ENCODE results near the gene SLC40A1. TPM values are rescaled to one million over a fixed set of nuclear protein-coding genes. Genes with fewer than 3 reads are reported as not detected.

Gene SLC40A1
- polyA plus RNA-seq, 1 donor from 2014 or later, result 12.6 TPM

DNA sequence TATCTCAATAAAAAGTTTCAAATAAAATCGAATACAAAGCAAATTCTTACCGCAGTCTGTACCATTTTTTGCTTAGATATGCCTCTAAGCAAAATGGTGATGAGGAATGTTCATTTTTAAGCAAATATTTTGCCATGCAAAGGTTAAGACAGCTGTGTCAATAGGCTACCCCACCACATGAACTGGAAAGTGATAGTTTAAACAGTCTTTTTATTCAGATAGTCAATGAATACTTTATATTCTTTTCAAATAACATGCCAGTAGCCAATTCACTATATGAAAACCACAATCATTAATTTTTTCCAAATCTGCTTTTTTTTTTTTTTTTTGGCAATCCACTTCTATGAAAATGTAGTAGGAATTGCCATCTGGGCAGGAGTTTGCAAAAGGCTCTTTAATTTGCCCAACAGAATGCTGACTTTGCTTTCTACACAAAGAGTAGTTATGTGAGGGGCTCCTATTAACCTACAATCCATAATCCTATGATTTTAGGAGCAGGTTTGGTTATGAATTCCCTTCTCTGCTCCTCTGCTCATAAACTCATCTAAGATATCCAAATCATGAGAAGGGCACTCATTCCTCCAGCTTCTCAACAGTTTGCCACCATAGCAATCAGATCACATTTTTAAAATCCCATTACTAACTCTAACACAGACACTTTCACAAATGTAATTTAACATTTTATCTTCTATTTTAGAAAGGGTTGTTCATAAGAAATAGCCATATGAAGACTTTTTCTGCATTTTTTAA lies 69.2 kb downstream of the SLC40A1 start:
- no peak overlapping the region for H3K9ac ChIP-seq (ENCODE audit: low read length)
- no peak overlapping the region for H3K4me2 ChIP-seq (ENCODE audit: low read length)
- H3K27ac ChIP-seq (ENCODE audit: low read length), result no peak overlapping the region
- H4K20me1 ChIP-seq (ENCODE audit: insufficient read depth), result no peaks in the 10 kb centered on the region
- no peaks in the 10 kb centered on the region for H3K9me2 ChIP-seq (ENCODE audit: insufficient read depth, low read length)
- TF ChIP-seq, protein P1, sequence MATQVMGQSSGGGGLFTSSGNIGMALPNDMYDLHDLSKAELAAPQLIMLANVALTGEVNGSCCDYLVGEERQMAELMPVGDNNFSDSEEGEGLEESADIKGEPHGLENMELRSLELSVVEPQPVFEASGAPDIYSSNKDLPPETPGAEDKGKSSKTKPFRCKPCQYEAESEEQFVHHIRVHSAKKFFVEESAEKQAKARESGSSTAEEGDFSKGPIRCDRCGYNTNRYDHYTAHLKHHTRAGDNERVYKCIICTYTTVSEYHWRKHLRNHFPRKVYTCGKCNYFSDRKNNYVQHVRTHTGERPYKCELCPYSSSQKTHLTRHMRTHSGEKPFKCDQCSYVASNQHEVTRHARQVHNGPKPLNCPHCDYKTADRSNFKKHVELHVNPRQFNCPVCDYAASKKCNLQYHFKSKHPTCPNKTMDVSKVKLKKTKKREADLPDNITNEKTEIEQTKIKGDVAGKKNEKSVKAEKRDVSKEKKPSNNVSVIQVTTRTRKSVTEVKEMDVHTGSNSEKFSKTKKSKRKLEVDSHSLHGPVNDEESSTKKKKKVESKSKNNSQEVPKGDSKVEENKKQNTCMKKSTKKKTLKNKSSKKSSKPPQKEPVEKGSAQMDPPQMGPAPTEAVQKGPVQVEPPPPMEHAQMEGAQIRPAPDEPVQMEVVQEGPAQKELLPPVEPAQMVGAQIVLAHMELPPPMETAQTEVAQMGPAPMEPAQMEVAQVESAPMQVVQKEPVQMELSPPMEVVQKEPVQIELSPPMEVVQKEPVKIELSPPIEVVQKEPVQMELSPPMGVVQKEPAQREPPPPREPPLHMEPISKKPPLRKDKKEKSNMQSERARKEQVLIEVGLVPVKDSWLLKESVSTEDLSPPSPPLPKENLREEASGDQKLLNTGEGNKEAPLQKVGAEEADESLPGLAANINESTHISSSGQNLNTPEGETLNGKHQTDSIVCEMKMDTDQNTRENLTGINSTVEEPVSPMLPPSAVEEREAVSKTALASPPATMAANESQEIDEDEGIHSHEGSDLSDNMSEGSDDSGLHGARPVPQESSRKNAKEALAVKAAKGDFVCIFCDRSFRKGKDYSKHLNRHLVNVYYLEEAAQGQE (IDR thresholded peaks at IDR 0.05; ENCODE audit: borderline replicate concordance), result no peak
- TF ChIP-seq EZH2 (IDR thresholded peaks at IDR 0.05; ENCODE audit: borderline replicate concordance, insufficient read depth, low read length, poor library complexity, severe bottlenecking) (no peak), MXI1 (conservative IDR thresholded peaks at IDR 0.05; ENCODE audit: poor library complexity, severe bottlenecking) (no peak), EP300 (conservative IDR thresholded peaks at IDR 0.05; ENCODE audit: poor library complexity, severe bottlenecking) (no peak), SMC3 (conservative IDR thresholded peaks at IDR 0.05; ENCODE audit: poor library complexity) (no peak), RAD21 (conservative IDR thresholded peaks at IDR 0.05) (no peak), TAF1 (IDR thresholded peaks at IDR 0.05; ENCODE audit: low read depth) (no peak), POLR2AphosphoS5 (IDR thresholded peaks at IDR 0.05) (no peak)
- TF ChIP-seq, protein P2, sequence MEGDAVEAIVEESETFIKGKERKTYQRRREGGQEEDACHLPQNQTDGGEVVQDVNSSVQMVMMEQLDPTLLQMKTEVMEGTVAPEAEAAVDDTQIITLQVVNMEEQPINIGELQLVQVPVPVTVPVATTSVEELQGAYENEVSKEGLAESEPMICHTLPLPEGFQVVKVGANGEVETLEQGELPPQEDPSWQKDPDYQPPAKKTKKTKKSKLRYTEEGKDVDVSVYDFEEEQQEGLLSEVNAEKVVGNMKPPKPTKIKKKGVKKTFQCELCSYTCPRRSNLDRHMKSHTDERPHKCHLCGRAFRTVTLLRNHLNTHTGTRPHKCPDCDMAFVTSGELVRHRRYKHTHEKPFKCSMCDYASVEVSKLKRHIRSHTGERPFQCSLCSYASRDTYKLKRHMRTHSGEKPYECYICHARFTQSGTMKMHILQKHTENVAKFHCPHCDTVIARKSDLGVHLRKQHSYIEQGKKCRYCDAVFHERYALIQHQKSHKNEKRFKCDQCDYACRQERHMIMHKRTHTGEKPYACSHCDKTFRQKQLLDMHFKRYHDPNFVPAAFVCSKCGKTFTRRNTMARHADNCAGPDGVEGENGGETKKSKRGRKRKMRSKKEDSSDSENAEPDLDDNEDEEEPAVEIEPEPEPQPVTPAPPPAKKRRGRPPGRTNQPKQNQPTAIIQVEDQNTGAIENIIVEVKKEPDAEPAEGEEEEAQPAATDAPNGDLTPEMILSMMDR (IDR thresholded peaks at IDR 0.05; ENCODE audit: poor library complexity, severe bottlenecking), result no peak
- H2AFZ ChIP-seq (ENCODE audit: low read depth, low read length), result no peak overlapping the region
- H3K27me3 ChIP-seq (ENCODE audit: insufficient read depth, low read depth, low read length), result no peaks in the 10 kb centered on the region
- no peaks in the 10 kb centered on the region for H3K9me3 ChIP-seq (ENCODE audit: low read length)
- H3K4me3 ChIP-seq (ENCODE audit: low read length), result no peak overlapping the region
- no peaks in the 10 kb centered on the region for H3K79me2 ChIP-seq (replicated peaks; ENCODE audit: insufficient read depth, low read length)
- no peaks in the 10 kb centered on the region for H3K36me3 ChIP-seq (ENCODE audit: insufficient read depth, low read length)
- no peaks in the 10 kb centered on the region for H3F3A ChIP-seq (ENCODE audit: insufficient read depth, low read length, poor library complexity, severe bottlenecking)

Other genes with a start within 250 kb of the SLC40A1 start
- 62.5 and 67.3 TPM in 2 replicates for gene WDR75, start 139.3 kb downstream of the SLC40A1 start, polyA plus RNA-seq
- 61.7 and 94.3 TPM in 2 replicates for gene ASNSD1, start 80.7 kb upstream of the SLC40A1 start, polyA plus RNA-seq
- gene ANKAR, start 93.9 kb upstream of the SLC40A1 start, polyA plus RNA-seq, result 7.4 and 8.2 TPM in 2 replicates
- gene OSGEPL1, start 182.0 kb upstream of the SLC40A1 start, polyA plus RNA-seq, result 23.6 and 29.1 TPM in 2 replicates
- 273 and 351 TPM in 2 replicates for gene ORMDL1, start 203.6 kb upstream of the SLC40A1 start, polyA plus RNA-seq
- 42.2 and 50.9 TPM in 2 replicates for gene PMS1, start 203.7 kb upstream of the SLC40A1 start, polyA plus RNA-seq

Measured in neural cell (in vitro differentiated cells).